ENCODE measurements around the gene ZFAND3.

- TF ChIP-seq EZH2phosphoT487 (IDR thresholded peaks at IDR 0.05; ENCODE audit: borderline replicate concordance, low read depth) = no peak
- TF ChIP-seq FOXM1 (IDR thresholded peaks at IDR 0.05; ENCODE audit: low read depth) = no peak
These were observed 365.7 kb downstream of the ZFAND3 start for GRCh38 chr6:38185244-38185643.

Data from SK-N-SH (cell line).